ENCODE measurements around the gene ENOX2.
"Not testable (repeated sequence)": the region's sequence is repeated elsewhere in the genome, so short reads cannot be mapped to it uniquely, and the experiment has no call there.

The ENOX2 gene

DNA sequence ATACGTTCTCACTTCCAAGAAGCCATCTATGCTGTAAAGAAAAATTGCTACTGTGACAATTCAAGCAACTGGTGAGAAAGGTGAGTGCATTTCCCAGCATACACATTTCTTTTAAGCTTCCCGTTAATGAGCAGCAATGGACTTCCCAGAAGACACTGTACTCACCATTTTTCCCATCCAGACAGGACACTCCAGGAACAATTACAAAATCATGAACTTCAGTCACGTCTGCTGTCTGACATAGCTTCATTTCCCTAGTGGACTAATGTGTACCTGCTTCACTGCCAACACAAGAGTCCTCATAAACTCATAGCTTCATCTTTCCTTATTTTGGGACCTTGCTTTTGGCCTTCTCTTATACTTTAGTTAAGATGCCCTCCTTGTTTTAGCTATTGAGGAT, 156.9 kb downstream of the ENOX2 start:
- peak; percentile 25 for DNase-seq

GRCh38 chrX:130741584-130741983, 161.4 kb downstream of the ENOX2 start:
- DNase-seq = no peak

- no peak for DNase-seq
Measured at GRCh38 chrX:130741151-130741550, 161.9 kb downstream of the ENOX2 start.

- no peak for DNase-seq
Measured at GRCh38 chrX:130738638-130739195, 164.3 kb downstream of the ENOX2 start.

- DNase-seq = no peak
Measured at GRCh38 chrX:130734713-130735112, 168.3 kb downstream of the ENOX2 start.

- no peak for DNase-seq
Measured at GRCh38 chrX:130728208-130728607, 174.8 kb downstream of the ENOX2 start.

- DNase-seq = no peak
Measured at GRCh38 chrX:130726661-130727060, 176.3 kb downstream of the ENOX2 start.

GRCh38 chrX:130725519-130725918, 177.5 kb downstream of the ENOX2 start:
- DNase-seq = no peak

DNA sequence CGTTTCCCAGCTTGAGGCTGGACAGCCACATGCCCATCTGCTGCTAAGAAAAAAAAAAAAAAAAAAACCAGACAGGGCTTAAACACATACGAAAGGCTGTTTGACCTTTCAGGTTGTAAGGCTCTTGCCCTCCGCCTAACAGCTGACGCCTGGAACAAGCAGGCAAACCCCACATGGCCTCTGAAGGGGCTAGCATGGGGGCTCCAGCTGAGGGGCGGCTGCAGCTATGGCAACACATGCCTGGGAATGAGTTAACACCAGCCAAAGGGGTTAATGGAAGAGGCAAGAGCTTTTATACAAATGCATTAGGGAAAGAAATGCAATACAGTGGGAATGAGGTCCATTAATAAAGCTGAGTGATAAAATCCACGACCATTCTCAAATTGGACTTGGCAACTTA, 183.6 kb downstream of the ENOX2 start:
- no peak for DNase-seq

DNA sequence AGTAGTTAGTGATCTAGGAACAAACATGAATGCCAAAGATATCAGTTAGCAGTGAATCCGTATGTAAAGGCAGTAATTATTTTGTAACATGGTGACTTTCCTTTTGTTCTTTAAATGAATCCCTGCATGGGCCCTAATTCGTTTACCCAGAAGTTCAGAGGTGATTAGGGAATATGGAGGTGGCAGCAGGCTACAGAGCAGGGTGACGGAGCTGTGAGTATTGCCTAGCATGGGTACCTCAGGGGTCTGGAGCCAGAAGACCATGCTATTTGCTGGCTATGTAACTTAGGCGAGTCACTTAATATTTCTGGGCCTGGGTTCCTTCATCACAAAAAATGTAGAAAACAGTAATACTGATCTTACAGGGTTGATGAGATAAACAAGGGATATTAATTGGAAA, 184.9 kb downstream of the ENOX2 start:
- DNase-seq = no peak

- DNase-seq = peak; percentile 29
Measured at GRCh38 chrX:130716781-130717413, 186.1 kb downstream of the ENOX2 start.

GRCh38 chrX:130716346-130716745, 186.7 kb downstream of the ENOX2 start:
- no peak for DNase-seq

GRCh38 chrX:130715299-130715698, 187.7 kb downstream of the ENOX2 start:
- no peak for DNase-seq

DNA sequence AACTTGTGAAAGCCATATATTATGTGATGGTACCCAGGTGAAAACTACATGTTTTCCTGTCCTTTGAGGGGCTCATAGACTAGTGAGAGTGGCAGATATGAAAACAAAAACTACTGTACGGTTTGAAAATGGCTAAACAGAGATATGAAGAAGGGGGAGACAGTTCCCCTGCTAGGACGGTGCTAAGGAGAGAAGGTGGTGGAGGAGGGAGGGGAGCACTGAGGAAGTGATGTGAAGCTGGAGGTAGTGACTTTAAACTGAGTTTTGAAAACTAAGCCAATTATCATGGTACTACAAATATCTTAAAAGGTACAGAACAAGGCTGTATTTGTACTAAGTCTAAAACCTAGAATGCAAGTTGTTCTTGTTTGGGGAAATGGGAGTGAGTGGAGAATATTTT, 188.3 kb downstream of the ENOX2 start:
- DNase-seq = no peak

GRCh38 chrX:130714135-130714534, 188.9 kb downstream of the ENOX2 start:
- DNase-seq = no peak

GRCh38 chrX:130709178-130709577, 193.8 kb downstream of the ENOX2 start:
- DNase-seq = not testable (repeated sequence)

- DNase-seq = no peak
Measured at GRCh38 chrX:130705591-130705990, 197.4 kb downstream of the ENOX2 start.

DNA sequence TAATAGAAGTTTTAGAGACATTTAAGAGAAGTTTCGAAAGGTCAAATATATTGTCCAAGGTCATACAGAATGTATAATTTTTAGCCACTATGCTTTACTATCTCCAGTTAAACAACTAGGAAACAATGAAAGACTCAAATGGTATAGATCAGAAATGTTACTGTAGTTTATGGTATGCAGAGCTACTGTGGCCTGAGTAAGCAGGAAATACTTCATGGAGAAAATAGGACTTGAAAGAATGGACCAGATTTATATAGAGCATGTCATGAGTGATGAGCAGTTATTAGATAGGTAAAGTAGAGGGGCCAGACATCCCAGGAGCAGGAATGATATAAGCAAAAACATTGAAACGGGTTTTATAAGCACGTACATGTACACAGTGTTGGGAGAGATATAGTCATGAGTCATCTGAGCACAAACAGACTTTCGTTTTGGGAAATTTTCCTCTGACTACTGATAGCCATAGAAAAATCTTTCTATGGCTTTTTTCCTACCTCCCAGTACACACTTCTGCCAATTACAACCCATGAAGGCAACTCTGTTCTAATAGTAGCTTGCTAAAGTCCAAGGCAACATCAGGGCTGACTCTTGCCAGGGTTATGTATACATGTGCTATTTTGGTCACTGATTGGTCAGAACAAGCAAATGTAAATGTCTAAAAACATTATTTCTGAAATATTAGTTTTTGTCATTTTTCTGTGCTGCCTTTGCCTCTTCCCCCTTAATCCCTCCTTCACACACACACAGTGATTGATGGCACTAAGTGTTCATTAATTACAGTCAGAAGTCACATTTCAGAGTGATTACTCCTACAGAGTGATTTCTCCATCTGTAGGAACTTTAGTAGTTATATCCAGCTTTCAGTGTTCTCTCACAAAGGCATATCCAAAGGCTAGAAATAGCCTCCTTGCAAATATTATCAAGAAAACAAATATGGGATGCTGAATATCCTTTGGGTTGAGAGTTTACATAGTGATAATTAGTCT, 198.7 kb downstream of the ENOX2 start:
- no peak for DNase-seq

DNA sequence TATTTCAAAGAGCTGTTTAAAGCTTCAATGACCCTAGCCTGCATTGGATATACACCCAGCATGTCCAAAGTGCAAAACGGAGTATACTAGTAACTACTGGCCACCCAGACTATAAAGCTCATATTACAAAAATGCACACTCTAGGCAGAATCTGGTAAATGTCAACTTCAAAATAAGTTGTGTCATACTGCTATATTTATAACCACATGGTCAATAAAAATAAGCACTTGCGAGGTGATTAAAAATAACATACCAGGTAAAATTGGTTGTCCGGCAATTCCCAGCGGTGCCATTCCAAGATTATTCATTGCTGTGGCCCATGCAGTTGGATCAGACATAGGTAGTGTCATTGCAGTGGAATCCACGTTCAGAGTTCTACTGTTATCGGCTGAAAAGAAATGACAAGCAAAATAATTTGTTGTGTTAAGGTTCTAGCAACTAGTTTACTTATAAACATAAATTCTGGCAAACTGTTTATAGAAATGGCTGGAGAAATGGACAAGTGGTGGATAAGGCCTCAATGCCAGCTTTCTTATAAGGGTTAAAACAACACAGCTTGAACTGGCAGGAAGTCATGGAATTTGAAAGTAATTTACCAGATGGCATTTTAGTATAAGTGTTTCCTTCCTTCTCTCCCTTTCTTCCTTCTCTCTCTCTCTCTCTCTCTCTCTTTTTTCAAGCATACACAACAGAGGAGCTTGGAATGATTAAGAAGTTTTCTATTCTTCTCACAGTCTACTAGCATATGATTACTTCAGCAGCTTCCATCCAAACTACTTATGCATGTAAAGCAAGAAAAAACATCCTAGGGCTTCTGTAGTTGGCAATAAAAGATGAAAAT, 199.9 kb downstream of the ENOX2 start:
- DNase-seq = no peak

- no peak for DNase-seq
Measured at GRCh38 chrX:130700629-130701028, 202.4 kb downstream of the ENOX2 start.

- DNase-seq = no peak
Measured at GRCh38 chrX:130699618-130700017, 203.4 kb downstream of the ENOX2 start.

GRCh38 chrX:130696542-130696941, 206.5 kb downstream of the ENOX2 start:
- DNase-seq = no peak

DNA sequence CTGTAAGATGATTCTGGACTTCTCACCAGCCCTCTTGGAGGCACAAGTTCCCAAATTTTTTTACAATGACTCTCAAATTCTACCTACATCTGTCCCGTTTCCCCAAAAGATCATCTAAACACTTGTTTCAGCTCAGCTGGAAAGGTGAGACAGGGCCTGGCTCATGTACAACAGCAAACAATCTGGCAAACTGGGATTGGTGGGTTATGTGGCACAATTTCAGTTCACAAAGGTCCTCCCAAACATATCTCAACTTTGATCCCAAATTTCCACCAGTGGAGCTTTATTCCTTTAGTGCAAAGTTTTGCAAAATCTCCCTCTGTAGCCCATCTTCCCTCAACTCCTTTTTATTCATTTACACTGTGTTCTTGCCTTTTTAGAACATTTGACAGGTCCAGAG, 207.1 kb downstream of the ENOX2 start:
- DNase-seq = no peak
